CD4-positive, alpha-beta T cell treated with Interleukin-4 for 1 hour (primary cell): ENCODE measurements around the gene CELA3A.
"Not testable (repeated sequence)": the region's sequence is repeated elsewhere in the genome, so short reads cannot be mapped to it uniquely, and the experiment has no call there.

Experiments used
- DNase-seq, 2 donors: peaks; one replicate each; pipeline ENCODE4 v3.0.0-alpha.2; 2020 to 2022

CELA3A gene

GRCh38 chr1:22001409-22001808, at the start of gene CELA3A:
CELA3A (plus strand) TSS chr1:22001657; CDS start chr1:22001675, 18 bp downstream.
- DNase-seq: no peak

- DNase-seq: no peak
Measured at GRCh38 chr1:21952786-21953520, 48.5 kb upstream of the CELA3A start.

- DNase-seq: no peak
Measured at GRCh38 chr1:21955058-21955457, 46.4 kb upstream of the CELA3A start.

- no peak for DNase-seq
Measured at GRCh38 chr1:21955501-21956281, 45.8 kb upstream of the CELA3A start.

- DNase-seq: peak; percentile 76 to 77
Measured at GRCh38 chr1:21956720-21957552, 44.5 kb upstream of the CELA3A start.

GRCh38 chr1:21961337-21961736, 40.1 kb upstream of the CELA3A start:
- DNase-seq: no peak

GRCh38 chr1:21961799-21962198, 39.7 kb upstream of the CELA3A start:
- DNase-seq: no peak

GRCh38 chr1:21963477-21964217, 37.8 kb upstream of the CELA3A start:
- peak; percentile 80 to 82 for DNase-seq

- no peak for DNase-seq
Measured at GRCh38 chr1:21966247-21967000, 35.0 kb upstream of the CELA3A start.

- DNase-seq: not testable (repeated sequence)
Measured at GRCh38 chr1:21967216-21967615, 34.2 kb upstream of the CELA3A start.

GRCh38 chr1:21969066-21969465, 32.4 kb upstream of the CELA3A start:
- not testable (repeated sequence) for DNase-seq

GRCh38 chr1:21970523-21970922, 30.9 kb upstream of the CELA3A start:
- not testable (repeated sequence) for DNase-seq

- DNase-seq: not testable (repeated sequence)
Measured at GRCh38 chr1:21972973-21973441, 28.4 kb upstream of the CELA3A start.

- DNase-seq: not testable (repeated sequence)
Measured at GRCh38 chr1:21973948-21974347, 27.5 kb upstream of the CELA3A start.

GRCh38 chr1:21974699-21975098, 26.8 kb upstream of the CELA3A start:
- not testable (repeated sequence) for DNase-seq

- DNase-seq: not testable (repeated sequence)
Measured at GRCh38 chr1:21975296-21975695, 26.2 kb upstream of the CELA3A start.

GRCh38 chr1:21976703-21977239, 24.7 kb upstream of the CELA3A start, which contains the start of gene CELA3B:
CELA3B (plus strand) TSS chr1:21977022; CDS start chr1:21977040, 18 bp downstream.
- not testable (repeated sequence) for DNase-seq

GRCh38 chr1:21978209-21978608, 23.2 kb upstream of the CELA3A start:
- not testable (repeated sequence) for DNase-seq

GRCh38 chr1:21980515-21981220, 20.8 kb upstream of the CELA3A start:
- not testable (repeated sequence) for DNase-seq

- not testable (repeated sequence) for DNase-seq
Measured at GRCh38 chr1:21981253-21981652, 20.2 kb upstream of the CELA3A start.
